Activated CD4-positive, alpha-beta T cell treated with anti-CD3 and anti-CD28 coated beads, Interleukin-2, Interleukin-4, amounts not matched to agents 100 ng/mL and 50 ng/mL, durations not matched to agents 16 hours and 8 hours (primary cell): ENCODE results near the gene RPL23.
"Not testable (repeated sequence)": the region's sequence is repeated elsewhere in the genome, so short reads cannot be mapped to it uniquely, and the experiment has no call there.

Source experiments
- DNase-seq: peaks from one replicate; pipeline ENCODE4 v3.0.0-alpha.2; 2020; ENCODE audit warnings: low spot score

Gene RPL23

GRCh38 chr17:38867179-38867967 is 13.9 kb upstream of the RPL23 start:
- peak; percentile 85 for DNase-seq

DNA sequence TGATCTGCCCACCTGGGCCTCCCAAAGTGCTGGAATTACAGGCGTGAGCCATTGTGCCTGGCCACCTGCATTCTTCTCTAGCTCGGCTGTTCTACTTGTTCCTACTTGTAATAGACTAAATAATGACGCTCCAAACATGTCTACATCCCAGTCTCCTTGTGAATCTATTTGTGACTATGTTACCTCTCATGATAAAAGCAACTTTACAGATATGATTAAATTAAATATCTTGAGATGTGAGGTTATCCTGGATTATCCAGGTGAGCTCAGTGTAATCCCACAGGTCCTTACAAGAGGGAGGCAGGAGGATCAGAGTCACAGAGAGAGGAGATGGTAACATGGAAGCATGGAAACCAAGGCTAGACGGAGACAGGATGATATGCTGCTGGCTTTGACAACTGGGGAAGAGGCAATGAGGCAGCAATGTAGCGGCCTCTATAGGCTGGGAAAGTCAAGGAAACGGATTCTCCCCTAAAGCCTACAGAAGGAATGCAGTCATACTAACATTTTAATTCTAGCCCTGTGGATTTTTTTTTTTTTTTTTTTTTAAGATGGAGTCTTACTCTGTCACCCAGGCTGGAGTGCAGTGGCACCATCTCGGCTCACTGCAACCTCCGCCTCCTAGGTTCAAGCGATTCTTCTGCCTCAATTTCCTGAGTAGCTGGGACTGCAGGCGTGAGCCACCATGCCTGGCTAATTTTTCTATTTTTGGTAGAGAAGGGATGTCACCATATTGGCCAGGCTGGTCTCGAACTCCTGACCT is 11.3 kb upstream of the RPL23 start:
- DNase-seq: no peak

DNA sequence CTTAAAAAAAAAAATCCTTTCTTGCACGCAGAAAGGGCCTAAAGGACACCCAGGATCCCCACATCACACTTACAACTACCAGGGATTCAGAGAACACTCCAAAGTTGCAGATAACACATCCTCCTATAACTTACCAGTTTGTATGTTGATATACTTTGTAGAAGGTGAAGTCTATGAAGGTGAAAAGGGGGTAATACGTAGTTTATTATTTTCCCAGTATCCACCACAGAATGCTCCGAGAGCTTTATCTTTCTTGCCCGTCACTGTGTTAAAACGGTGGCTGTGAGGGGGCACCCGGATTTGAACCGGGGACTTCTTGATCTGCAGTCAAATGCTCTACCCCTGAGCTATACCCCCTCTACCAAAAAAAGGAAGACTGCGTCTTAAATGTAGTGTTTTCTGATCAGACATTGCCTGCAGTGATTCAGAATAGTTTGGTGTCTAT is 7.9 kb upstream of the RPL23 start:
- DNase-seq: peak; percentile 63

DNA sequence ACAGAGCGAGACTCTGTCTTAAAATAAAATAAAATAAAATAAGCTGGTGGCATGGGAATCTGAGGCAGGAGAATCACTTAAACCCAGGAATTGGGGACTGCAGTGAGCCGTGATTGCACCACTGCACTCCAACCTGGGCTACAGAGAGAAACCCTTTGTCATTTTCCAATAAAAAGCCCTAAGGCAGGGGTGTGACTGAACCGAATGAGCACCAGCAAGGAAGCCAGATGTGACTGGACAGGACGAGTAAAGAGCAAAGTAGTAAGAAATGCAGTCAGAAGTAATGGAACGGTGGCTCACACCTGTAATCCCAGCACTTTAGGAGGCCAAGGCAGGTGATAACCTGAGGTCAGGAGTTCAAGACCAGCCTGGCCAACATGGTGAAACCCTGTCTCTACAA is 3.8 kb upstream of the RPL23 start:
- no peak for DNase-seq

GRCh38 chr17:38855101-38855714 is 1.7 kb upstream of the RPL23 start:
- DNase-seq: not testable (repeated sequence)

GRCh38 chr17:38852771-38853291 is 690 bp downstream of the RPL23 start:
- DNase-seq: peak; percentile 26

GRCh38 chr17:38851434-38851833 is 2.1 kb downstream of the RPL23 start:
- no peak for DNase-seq

DNA sequence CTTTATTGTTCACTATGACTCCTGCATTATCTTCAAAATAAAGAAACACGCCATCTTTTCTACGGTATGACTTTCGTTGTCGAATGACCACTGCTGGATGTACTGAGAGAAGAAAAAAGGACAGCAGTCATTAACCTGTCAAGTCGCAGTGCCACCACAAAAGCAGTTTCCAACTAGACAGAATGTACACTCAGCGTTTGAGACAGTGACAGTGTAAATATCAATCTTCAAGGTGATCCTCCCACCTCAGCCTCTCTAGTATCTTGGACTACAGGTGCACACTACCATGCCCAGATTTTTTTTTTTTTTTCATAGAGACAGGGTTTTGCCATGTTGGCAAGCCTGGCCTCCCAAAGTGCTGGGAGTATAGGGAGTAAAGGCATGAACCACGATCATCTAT is 3.1 kb downstream of the RPL23 start:
- DNase-seq: no peak

DNA sequence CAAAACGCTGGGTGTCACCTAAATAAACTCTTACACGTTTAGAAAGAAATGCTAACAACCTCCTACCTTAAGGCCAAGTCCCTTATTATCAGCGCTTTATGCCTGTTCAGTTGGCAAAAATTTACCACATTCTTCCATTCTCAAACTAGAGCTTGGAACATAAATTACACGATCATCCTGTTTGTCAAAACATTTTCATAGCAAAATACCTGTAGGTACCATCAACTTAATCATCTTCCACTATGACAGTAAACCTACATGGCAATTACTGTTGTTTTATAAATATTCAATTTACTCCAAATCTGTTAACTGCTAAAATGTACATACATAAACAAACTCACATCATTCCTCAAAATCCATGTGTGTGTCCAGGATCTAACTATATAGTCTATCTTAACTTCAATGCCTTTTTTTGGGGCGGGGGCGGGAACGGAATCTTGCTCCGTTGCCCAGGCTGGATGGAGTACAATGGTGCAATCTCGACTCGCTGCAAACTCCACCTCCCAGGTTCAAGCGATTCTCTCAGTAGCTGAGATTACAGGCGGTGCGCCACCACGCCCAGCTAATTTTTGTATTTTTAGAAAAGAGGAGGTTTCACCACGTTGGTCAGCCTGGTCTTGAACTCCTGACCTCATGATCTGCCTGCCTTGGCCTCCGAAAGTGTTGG is 4.4 kb downstream of the RPL23 start:
- DNase-seq: no peak

DNA sequence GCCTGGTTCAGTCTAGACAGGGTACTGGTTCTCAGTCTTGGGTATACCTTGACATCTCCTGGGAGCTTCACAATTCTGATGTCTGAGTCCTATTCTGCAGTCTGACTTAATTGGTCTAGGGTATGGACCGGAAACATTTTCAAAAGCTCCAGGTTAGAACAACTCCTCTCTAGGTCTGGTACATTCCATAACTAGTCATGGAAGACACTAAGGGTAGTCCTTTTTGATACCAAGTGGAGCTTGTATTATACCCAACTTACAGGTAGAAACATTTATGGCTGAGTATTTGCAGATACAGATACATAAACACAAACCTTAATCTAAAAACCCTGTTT is 5.0 kb downstream of the RPL23 start:
- DNase-seq: no peak

GRCh38 chr17:38844261-38844757 is 9.2 kb downstream of the RPL23 start:
- no peak for DNase-seq

GRCh38 chr17:38825762-38826247 is 27.7 kb downstream of the RPL23 start:
- no peak for DNase-seq

DNA sequence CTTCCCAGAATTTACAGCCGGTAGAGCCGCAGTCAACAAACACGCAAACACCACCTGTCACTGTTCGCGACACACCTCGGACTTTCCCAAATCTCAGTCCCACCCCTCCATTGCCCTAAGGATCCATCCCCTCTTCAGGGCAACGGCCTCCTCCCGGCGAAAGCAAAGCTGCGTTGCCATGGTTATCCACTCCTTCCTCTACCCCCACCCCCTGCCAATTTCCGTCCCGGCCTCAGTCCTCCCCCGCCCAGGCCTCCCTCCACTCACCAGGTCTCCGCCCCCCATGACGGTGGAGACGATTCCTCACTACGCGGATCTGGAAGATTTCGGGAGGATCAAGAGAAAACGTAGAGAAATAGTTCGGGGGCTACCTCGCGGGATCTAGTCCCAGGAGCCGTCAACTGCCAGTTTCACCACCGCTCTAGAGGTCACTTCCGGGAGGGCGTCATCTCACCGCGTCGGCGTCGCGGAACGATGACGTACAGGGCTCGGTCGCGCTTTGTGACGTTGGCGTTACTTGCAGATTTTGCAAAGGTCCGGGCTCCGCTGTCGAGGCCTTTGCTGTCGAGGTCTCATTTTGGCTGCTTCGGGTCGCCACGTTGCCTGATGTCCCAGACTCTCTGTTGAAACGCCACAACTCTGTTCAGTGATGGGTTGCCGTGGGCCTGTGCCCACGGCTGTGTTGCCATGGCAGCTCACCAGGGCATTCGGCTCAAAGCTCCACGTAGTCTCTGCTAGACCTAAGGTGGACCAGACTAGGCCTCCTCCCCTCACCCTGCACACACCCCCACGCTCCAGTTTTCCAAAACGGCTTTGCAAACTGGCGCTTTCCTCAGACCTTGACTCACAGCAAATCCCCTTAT is 28.4 kb downstream of the RPL23 start, which contains the start of gene CWC25:
TSS of gene CWC25 (minus strand) at position 423 of the 863 bp plus-strand sequence. CDS start at position 285, 138 bp downstream.
- DNase-seq: peak; percentile 97

DNA sequence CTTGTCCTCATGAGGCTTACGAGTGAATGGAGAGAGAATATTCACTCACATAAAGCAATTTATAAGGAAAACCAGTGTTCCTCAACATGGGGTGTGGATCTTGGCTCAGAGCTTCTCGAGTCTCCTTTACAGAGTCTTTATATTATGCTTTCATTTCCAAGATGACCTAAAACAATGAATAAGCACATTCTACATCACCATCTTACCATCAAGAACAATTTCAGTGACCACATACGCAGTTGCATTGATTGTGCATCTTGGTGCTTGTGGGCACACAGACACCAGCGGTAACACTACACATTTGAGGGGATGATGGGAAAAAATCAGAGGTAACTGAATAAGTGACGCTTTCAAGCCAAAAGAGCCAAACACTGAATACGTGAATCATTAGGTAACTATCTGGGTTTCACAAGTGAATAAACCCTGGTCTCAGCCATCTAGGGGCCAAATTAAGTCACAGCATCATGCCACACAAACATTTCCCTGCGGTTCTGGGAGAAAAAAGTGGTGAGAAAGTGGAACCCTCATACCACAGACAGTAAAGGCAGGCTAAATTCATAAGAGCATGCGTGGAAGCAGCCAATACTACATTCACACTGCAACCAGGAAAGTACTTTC is 37.8 kb downstream of the RPL23 start:
- peak; percentile 68 for DNase-seq

DNA sequence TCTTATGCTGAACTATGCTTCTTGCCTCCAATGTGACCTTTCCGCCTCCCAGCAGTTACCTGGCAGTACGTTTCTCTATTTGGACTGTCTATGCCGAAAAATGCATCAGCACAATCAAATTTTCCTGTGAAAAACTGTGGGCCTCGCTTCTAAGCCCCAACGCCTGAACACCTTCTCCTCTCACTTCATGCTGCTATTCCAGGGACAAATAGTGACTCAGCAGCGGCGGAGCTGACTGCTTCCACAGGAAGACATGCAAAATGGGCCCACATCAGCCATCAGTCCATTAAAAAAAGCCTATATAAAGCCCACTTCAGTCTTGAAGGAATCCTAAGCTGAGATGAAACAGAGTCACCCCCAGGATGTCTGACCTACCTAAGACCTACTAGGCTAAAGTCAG is 43.7 kb downstream of the RPL23 start:
- DNase-seq: no peak

DNA sequence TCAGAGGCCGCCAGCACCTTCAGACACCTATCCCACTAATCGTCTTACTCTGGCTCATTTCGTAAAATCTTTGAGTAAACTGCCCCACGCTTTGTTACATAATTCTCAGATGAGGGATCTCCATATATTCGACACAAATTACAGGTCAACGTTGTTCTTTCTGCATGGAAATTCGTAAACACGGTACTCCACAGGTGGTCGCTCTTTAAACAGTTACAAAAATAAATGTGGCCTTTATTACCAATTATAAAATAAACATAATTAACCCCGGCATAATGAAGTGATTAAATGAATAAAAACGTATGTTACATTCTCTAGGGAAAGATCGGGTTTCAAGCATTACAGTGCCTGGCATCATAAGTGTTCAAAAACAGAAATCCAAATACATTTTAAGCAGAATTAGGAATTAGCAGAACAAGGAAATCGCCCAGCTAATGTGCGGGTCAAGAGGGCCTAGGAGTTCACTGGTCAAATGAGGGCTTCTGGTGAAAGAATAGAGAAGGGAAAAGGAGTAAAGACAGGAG is 53.2 kb downstream of the RPL23 start:
- DNase-seq: no peak

GRCh38 chr17:38799501-38800236 is 53.9 kb downstream of the RPL23 start, which contains the start of gene PIP4K2B:
Gene PIP4K2B (minus strand): TSS chr17:38799556. CDS start chr17:38799424, 132 bp downstream.
- peak; percentile 94 for DNase-seq

DNA sequence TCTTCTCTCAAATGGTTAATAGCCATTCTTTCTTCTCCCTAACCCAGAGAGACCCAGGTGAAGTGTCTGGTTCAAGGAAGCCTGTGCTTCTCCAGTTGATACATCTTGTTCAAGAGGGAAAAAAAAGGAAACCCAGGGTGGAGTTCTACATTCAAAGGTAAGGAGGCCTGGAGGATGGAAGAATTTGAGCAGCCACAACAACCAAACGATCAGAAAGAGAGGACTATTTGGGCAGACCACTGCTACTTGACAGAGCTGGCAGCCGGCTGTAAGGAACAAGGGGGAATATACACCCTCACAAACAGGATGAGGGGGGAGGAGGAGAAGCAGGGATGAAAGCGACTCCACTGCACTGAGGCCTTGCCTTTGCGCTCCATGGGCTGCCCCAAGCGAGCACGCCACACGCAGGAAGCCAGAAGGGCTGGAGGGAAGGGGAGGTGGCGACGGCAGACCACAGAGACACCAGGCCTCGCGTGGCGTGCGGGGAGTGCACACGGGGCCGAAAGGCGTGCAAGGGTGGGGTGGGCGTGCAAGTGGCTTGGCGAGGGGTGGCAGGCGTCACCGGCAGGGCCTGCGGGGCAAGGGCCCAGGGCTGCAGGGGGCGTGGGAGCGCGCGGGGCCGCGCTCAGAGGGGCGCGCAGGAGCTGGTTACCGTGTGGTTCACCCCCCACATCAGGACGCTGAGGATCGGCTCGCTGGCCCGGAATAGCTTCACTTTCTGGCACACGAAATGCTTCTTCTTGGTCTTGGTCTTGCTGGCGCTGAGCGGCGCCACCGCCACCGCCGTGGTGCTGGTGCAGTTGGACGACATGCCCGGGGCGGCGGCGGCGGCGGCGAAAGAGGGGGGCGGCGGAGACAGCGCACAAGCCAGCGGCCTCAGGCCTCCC is 54.7 kb downstream of the RPL23 start:
- DNase-seq: peak; percentile 49
